ENCODE data around the gene DDX43.

DDX43 gene

DNA sequence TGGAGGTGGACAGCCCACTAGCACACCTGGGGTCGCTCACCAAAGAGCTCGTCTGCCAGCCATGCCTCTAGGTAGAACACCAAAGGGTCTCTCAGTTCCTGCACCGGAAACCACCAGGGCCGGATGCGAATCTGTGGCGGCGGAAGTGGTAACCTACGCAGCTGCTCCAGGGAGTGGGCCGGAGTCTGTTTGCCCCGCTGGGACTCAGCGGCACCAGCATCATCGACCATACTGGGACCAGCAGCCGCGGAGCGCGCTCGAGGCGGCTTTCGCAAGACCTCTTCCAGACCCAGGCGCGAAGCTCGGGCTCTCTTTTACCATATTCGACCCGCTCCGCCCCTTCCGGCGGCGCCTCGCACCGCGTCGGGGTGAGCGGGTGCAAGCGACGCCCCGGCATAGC, 25.1 kb upstream of the DDX43 start, which contains the start of gene OOEP:
TSS of gene OOEP (minus strand) at position 335 of the 400 bp plus-strand sequence. CDS start at position 230, 105 bp downstream.
- ATAC-seq = no peak
- TF ChIP-seq ZC3H10 (CRISPR knock-in tag; IDR thresholded peaks at IDR 0.05) (no peak), ZNF70 (CRISPR knock-in tag; IDR thresholded peaks at IDR 0.05) (no peak), ZFP3 (CRISPR knock-in tag; IDR thresholded peaks at IDR 0.05) (no peak), BACH2 (CRISPR knock-in tag; IDR thresholded peaks at IDR 0.05; ENCODE audit: borderline replicate concordance) (no peak), TOX (CRISPR knock-in tag; IDR thresholded peaks at IDR 0.05; ENCODE audit: borderline replicate concordance) (no peak), ZFP30 (CRISPR knock-in tag; IDR thresholded peaks at IDR 0.05) (no peak), PPARA (CRISPR knock-in tag; IDR thresholded peaks at IDR 0.05; ENCODE audit: borderline replicate concordance) (no peak)
- TF ChIP-seq, protein P1, sequence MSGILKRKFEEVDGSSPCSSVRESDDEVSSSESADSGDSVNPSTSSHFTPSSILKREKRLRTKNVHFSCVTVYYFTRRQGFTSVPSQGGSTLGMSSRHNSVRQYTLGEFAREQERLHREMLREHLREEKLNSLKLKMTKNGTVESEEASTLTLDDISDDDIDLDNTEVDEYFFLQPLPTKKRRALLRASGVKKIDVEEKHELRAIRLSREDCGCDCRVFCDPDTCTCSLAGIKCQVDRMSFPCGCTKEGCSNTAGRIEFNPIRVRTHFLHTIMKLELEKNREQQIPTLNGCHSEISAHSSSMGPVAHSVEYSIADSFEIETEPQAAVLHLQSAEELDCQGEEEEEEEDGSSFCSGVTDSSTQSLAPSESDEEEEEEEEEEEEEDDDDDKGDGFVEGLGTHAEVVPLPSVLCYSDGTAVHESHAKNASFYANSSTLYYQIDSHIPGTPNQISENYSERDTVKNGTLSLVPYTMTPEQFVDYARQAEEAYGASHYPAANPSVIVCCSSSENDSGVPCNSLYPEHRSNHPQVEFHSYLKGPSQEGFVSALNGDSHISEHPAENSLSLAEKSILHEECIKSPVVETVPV (CRISPR knock-in tag; IDR thresholded peaks at IDR 0.05) = no peak
- TF ChIP-seq, protein P2, sequence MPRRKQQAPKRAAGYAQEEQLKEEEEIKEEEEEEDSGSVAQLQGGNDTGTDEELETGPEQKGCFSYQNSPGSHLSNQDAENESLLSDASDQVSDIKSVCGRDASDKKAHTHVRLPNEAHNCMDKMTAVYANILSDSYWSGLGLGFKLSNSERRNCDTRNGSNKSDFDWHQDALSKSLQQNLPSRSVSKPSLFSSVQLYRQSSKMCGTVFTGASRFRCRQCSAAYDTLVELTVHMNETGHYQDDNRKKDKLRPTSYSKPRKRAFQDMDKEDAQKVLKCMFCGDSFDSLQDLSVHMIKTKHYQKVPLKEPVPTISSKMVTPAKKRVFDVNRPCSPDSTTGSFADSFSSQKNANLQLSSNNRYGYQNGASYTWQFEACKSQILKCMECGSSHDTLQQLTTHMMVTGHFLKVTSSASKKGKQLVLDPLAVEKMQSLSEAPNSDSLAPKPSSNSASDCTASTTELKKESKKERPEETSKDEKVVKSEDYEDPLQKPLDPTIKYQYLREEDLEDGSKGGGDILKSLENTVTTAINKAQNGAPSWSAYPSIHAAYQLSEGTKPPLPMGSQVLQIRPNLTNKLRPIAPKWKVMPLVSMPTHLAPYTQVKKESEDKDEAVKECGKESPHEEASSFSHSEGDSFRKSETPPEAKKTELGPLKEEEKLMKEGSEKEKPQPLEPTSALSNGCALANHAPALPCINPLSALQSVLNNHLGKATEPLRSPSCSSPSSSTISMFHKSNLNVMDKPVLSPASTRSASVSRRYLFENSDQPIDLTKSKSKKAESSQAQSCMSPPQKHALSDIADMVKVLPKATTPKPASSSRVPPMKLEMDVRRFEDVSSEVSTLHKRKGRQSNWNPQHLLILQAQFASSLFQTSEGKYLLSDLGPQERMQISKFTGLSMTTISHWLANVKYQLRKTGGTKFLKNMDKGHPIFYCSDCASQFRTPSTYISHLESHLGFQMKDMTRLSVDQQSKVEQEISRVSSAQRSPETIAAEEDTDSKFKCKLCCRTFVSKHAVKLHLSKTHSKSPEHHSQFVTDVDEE (CRISPR knock-in tag; IDR thresholded peaks at IDR 0.05) = no peak

DNA sequence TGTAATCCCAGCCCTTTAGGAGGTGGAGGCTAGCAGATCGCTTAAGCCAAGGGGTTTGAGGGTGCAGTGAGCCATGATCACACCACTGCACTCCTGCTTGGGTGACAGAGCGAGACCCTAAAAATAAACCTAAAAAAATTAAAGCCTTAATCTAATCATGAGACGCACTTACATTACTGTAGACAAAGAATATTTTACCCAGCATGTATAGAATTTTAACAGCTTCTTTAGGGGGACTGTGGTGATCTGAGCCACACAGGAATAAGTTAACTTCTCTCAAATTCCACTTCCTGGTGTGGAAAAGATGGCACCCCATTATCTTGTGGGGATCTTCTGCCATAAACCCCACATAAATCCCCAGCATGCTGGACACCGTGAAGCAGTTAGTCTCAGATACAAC, 22.6 kb upstream of the DDX43 start:
- no peak for TF ChIP-seq TOX (CRISPR knock-in tag; IDR thresholded peaks at IDR 0.05; ENCODE audit: borderline replicate concordance)
- ATAC-seq = no peak

DNA sequence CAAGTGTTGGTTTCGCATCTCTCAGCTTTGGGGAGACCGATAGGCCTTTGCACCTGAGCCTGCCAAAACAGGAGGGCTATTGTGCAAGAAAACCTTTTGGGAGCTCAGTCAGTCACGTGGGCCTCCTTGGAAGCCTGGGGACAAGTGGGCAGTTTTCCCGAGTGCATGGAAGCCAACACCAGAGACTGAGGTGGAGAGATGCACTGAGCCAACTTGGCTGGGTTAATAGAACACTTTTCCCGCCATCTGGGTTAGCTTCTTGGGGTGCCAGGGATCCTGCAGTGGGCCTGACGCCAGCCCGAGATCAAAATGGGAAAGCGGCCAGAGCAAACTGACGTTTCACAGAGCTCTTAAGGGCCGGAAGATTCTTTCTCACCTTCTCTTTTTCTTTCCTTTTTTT, 22.1 kb upstream of the DDX43 start:
- TF ChIP-seq GLIS3 (CRISPR knock-in tag; IDR thresholded peaks at IDR 0.05) = no peak
- TF ChIP-seq, protein P1 (CRISPR knock-in tag; IDR thresholded peaks at IDR 0.05) = no peak
- TF ChIP-seq OSR1 (CRISPR knock-in tag; IDR thresholded peaks at IDR 0.05) = no peak
- TF ChIP-seq ZNF565 (CRISPR knock-in tag; conservative IDR thresholded peaks at IDR 0.05; ENCODE audit: low read depth) = no peak
- TF ChIP-seq ZNF8 (CRISPR knock-in tag; IDR thresholded peaks at IDR 0.05) = no peak
- no peak for TF ChIP-seq ESRRG (CRISPR knock-in tag; IDR thresholded peaks at IDR 0.05)
- TF ChIP-seq, protein P3, sequence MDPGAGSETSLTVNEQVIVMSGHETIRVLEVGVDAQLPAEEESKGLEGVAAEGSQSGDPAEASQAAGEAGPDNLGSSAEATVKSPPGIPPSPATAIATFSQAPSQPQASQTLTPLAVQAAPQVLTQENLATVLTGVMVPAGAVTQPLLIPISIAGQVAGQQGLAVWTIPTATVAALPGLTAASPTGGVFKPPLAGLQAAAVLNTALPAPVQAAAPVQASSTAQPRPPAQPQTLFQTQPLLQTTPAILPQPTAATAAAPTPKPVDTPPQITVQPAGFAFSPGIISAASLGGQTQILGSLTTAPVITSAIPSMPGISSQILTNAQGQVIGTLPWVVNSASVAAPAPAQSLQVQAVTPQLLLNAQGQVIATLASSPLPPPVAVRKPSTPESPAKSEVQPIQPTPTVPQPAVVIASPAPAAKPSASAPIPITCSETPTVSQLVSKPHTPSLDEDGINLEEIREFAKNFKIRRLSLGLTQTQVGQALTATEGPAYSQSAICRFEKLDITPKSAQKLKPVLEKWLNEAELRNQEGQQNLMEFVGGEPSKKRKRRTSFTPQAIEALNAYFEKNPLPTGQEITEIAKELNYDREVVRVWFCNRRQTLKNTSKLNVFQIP (CRISPR knock-in tag; IDR thresholded peaks at IDR 0.05; ENCODE audit: borderline replicate concordance, low read depth) = no peak
- TF ChIP-seq TCF4 (CRISPR knock-in tag; IDR thresholded peaks at IDR 0.05; ENCODE audit: borderline replicate concordance) = no peak
- TF ChIP-seq, protein P4, sequence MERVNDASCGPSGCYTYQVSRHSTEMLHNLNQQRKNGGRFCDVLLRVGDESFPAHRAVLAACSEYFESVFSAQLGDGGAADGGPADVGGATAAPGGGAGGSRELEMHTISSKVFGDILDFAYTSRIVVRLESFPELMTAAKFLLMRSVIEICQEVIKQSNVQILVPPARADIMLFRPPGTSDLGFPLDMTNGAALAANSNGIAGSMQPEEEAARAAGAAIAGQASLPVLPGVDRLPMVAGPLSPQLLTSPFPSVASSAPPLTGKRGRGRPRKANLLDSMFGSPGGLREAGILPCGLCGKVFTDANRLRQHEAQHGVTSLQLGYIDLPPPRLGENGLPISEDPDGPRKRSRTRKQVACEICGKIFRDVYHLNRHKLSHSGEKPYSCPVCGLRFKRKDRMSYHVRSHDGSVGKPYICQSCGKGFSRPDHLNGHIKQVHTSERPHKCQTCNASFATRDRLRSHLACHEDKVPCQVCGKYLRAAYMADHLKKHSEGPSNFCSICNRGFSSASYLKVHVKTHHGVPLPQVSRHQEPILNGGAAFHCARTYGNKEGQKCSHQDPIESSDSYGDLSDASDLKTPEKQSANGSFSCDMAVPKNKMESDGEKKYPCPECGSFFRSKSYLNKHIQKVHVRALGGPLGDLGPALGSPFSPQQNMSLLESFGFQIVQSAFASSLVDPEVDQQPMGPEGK (CRISPR knock-in tag; IDR thresholded peaks at IDR 0.05; ENCODE audit: borderline replicate concordance) = no peak
- TF ChIP-seq RARB (CRISPR knock-in tag; IDR thresholded peaks at IDR 0.05) = no peak
- TF ChIP-seq TOX (CRISPR knock-in tag; IDR thresholded peaks at IDR 0.05; ENCODE audit: borderline replicate concordance) = no peak
- no peak for TF ChIP-seq ZNF70 (CRISPR knock-in tag; IDR thresholded peaks at IDR 0.05)
- no peak for TF ChIP-seq ZFP30 (CRISPR knock-in tag; IDR thresholded peaks at IDR 0.05)
- TF ChIP-seq ZC3H10 (CRISPR knock-in tag; IDR thresholded peaks at IDR 0.05) = no peak
- ATAC-seq = no peak

DNA sequence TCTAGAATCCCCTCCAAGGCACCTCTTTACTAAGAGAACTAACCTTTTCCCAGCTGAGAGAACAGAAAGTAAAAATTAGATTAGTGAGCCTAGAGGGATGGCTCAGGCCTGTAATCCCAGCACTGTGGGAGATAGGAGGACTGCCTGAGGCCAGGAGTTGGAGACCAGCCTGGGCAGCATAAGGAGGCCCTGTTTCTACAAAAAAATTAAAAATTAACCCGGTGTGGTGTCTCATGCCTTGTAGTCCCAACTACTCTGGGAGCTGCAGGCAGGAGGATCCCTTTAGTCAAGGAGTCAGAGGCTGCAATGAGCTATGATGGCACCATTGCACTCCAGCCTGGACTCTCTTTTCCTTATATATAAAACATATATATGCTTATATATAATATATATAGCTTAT, 19.4 kb upstream of the DDX43 start:
- TF ChIP-seq ZNF565 (CRISPR knock-in tag; conservative IDR thresholded peaks at IDR 0.05; ENCODE audit: low read depth) = no peak
- no peak for TF ChIP-seq ZNF8 (CRISPR knock-in tag; IDR thresholded peaks at IDR 0.05)
- TF ChIP-seq PPARA (CRISPR knock-in tag; IDR thresholded peaks at IDR 0.05; ENCODE audit: borderline replicate concordance) = no peak
- ATAC-seq = no peak
